NCI-H1930 (cell line): ENCODE results near the gene SLC6A11.

Experiments
- DNase-seq, 2 experiments: peaks; one replicate each; lab custom pipeline; 2025; lab: John Stamatoyannopoulos, UW

Gene SLC6A11

GRCh38 chr3:10954740-10955139 lies 138.7 kb downstream of the SLC6A11 start:
- no peak for DNase-seq

GRCh38 chr3:10955711-10956453 lies 139.9 kb downstream of the SLC6A11 start:
- DNase-seq = no peak

GRCh38 chr3:10956531-10956930 lies 140.5 kb downstream of the SLC6A11 start:
- no peak for DNase-seq

- no peak for DNase-seq
Observed at GRCh38 chr3:10956986-10957385, 141.0 kb downstream of the SLC6A11 start.

GRCh38 chr3:10957976-10958749 lies 142.1 kb downstream of the SLC6A11 start:
- no peak for DNase-seq

- no peak for DNase-seq
Observed at GRCh38 chr3:10960255-10960654, 144.2 kb downstream of the SLC6A11 start.

GRCh38 chr3:10961921-10962320 lies 145.9 kb downstream of the SLC6A11 start:
- no peak for DNase-seq

- no peak for DNase-seq
Observed at GRCh38 chr3:10962481-10963036, 146.5 kb downstream of the SLC6A11 start.

GRCh38 chr3:10964537-10965167 lies 148.6 kb downstream of the SLC6A11 start:
- DNase-seq = no peak

- DNase-seq = no peak
Observed at GRCh38 chr3:10968401-10968800, 152.4 kb downstream of the SLC6A11 start.

GRCh38 chr3:10970306-10970960 lies 154.4 kb downstream of the SLC6A11 start:
- DNase-seq = no peak

GRCh38 chr3:10972072-10972782 lies 156.2 kb downstream of the SLC6A11 start:
- no peak for DNase-seq

GRCh38 chr3:10973046-10973595 lies 157.1 kb downstream of the SLC6A11 start:
- no peak for DNase-seq

GRCh38 chr3:10974131-10974530 lies 158.1 kb downstream of the SLC6A11 start:
- no peak for DNase-seq

GRCh38 chr3:10974746-10975375 lies 158.8 kb downstream of the SLC6A11 start:
- DNase-seq = no peak

- no peak for DNase-seq
Observed at GRCh38 chr3:10975695-10976234, 159.7 kb downstream of the SLC6A11 start.

GRCh38 chr3:10976770-10977169 lies 160.7 kb downstream of the SLC6A11 start:
- no peak for DNase-seq

GRCh38 chr3:10977892-10978510 lies 162.0 kb downstream of the SLC6A11 start:
- DNase-seq = no peak

GRCh38 chr3:10978956-10979355 lies 162.9 kb downstream of the SLC6A11 start:
- DNase-seq = no peak

GRCh38 chr3:10980312-10980711 lies 164.3 kb downstream of the SLC6A11 start:
- DNase-seq = no peak
